SU-DHL-6 (cell line): ENCODE results near the gene DPP8.

Experiments used
- H2AFZ ChIP-seq: fragments of 200-600 bp; sonication (generic); 2 replicates; pipeline ENCODE4 v1.6.1; 2014; ENCODE audit warnings: low read depth, mild to moderate bottlenecking, moderate library complexity, mixed read lengths, antibody characterized with exemption, low read length; ENCODE audit not compliant: severe bottlenecking
- H3F3A ChIP-seq: fragments of 200-600 bp; shearing (Covaris generic); 2 replicates; pipeline ENCODE4 v1.6.0; 2016; ENCODE audit warnings: antibody characterized with exemption, mild to moderate bottlenecking; ENCODE audit not compliant: insufficient read depth
- H3K27ac ChIP-seq: fragments of 200-600 bp; sonication (generic); 2 replicates; pipeline ENCODE4 v1.5.1; 2016; ENCODE audit warnings: low read depth, mild to moderate bottlenecking, low read length, moderate library complexity, mixed read lengths
- H3K27me3 ChIP-seq: fragments of 200-600 bp; sonication (generic), shearing (Covaris generic); 2 replicates; pipeline ENCODE4 v1.6.0; 2014; ENCODE audit warnings: mild to moderate bottlenecking, low read length
- H3K36me3 ChIP-seq: fragments of 200-600 bp; sonication (generic); 2 replicates; pipeline ENCODE4 v1.6.1; 2014; ENCODE audit warnings: mild to moderate bottlenecking, low read length, mixed read lengths
- H3K4me2 ChIP-seq: fragments of 300-600, 200-600 bp; shearing (Covaris generic), sonication (generic); 2 replicates; pipeline ENCODE4 v1.6.0; 2014; ENCODE audit warnings: low read length, low read depth, mild to moderate bottlenecking; ENCODE audit not compliant: poor library complexity, severe bottlenecking
- H3K4me3 ChIP-seq: fragments of 200-600 bp; sonication (generic); 2 replicates; pipeline ENCODE4 v1.5.1; 2014; ENCODE audit warnings: antibody characterized with exemption, low read length, mild to moderate bottlenecking, mixed read lengths; ENCODE audit not compliant: insufficient read depth, poor library complexity, severe bottlenecking
- H3K79me2 ChIP-seq: fragments of 200-600 bp; sonication (generic); 2 replicates; pipeline ENCODE4 v1.6.1; 2014; ENCODE audit warnings: mild to moderate bottlenecking, low read length, moderate library complexity; ENCODE audit not compliant: insufficient read depth
- H3K9ac ChIP-seq: fragments of 200-600 bp; sonication (generic); 2 replicates; pipeline ENCODE4 v1.7.0; 2014; ENCODE audit warnings: mild to moderate bottlenecking, low read length
- H3K9me2 ChIP-seq: fragments of 200-600 bp; sonication (generic); replicated peaks from 2 replicates; pipeline ENCODE4 v1.6.1; 2014; ENCODE audit warnings: low read length; ENCODE audit not compliant: insufficient read depth
- H3K9me3 ChIP-seq: fragments of 200-600 bp; sonication (generic); 2 replicates; pipeline ENCODE4 v1.6.1; 2014; ENCODE audit warnings: low read length, mixed read lengths; ENCODE audit not compliant: insufficient read depth
- H4K20me1 ChIP-seq: fragments of 200-600 bp; sonication (generic); 2 replicates; pipeline ENCODE4 v1.6.1; 2014; ENCODE audit warnings: low read depth, mild to moderate bottlenecking, antibody characterized with exemption, low read length, moderate library complexity, mixed read lengths
- CTCF ChIP-seq: fragments of 200-600 bp; sonication (generic); IDR thresholded peaks from one replicate; pipeline ENCODE4 v1.5.1; 2017; ENCODE audit warnings: antibody characterized with exemption, mild to moderate bottlenecking, low read length, moderate library complexity; ENCODE audit not compliant: insufficient read depth, poor library complexity, severe bottlenecking
- EZH2phosphoT487 ChIP-seq: fragments of 200-600 bp; sonication (generic), shearing (Covaris generic); conservative IDR thresholded peaks from 2 replicates; pipeline ENCODE4 v1.6.1; 2018; ENCODE audit warnings: mild to moderate bottlenecking, antibody characterized with exemption, low read length, moderate library complexity, mixed read lengths

Gene DPP8

GRCh38 chr15:65395567-65396202 lies 121.8 kb downstream of the DPP8 start:
- no peaks in the 10 kb centered on the region for H3K36me3 ChIP-seq
- H3F3A ChIP-seq, result no peaks in the 10 kb centered on the region
- H3K27ac ChIP-seq, result no peak overlapping the region
- H3K4me3 ChIP-seq, result no peak overlapping the region
- no peaks in the 10 kb centered on the region for H3K79me2 ChIP-seq
- TF ChIP-seq CTCF, result no peak
- no peak for TF ChIP-seq EZH2phosphoT487
- no peaks in the 10 kb centered on the region for H4K20me1 ChIP-seq
- H3K27me3 ChIP-seq, result no peaks in the 10 kb centered on the region
- no peak overlapping the region for H3K4me2 ChIP-seq
- H3K9me3 ChIP-seq, result no peaks in the 10 kb centered on the region
- no peak overlapping the region for H2AFZ ChIP-seq
- no peak overlapping the region for H3K9ac ChIP-seq
- no peaks in the 10 kb centered on the region for H3K9me2 ChIP-seq

- no peaks in the 10 kb centered on the region for H3K36me3 ChIP-seq
- no peak overlapping the region for H3K9ac ChIP-seq
- H2AFZ ChIP-seq, result no peak overlapping the region
- H3K9me2 ChIP-seq, result no peaks in the 10 kb centered on the region
- TF ChIP-seq EZH2phosphoT487 (no peak), CTCF (no peak)
- H3K4me2 ChIP-seq, result no peak overlapping the region
- H3K27me3 ChIP-seq, result no peaks in the 10 kb centered on the region
- H3K4me3 ChIP-seq, result no peak overlapping the region
- no peaks in the 10 kb centered on the region for H3K79me2 ChIP-seq
- H3K27ac ChIP-seq, result no peak overlapping the region
- no peaks in the 10 kb centered on the region for H3K9me3 ChIP-seq
- H3F3A ChIP-seq, result no peaks in the 10 kb centered on the region
- H4K20me1 ChIP-seq, result no peaks in the 10 kb centered on the region
These were observed 122.6 kb downstream of the DPP8 start for GRCh38 chr15:65394936-65395335.

- H3K9me2 ChIP-seq, result no peaks in the 10 kb centered on the region
- H3K27me3 ChIP-seq, result no peaks in the 10 kb centered on the region
- no peak overlapping the region for H3K4me2 ChIP-seq
- no peak overlapping the region for H2AFZ ChIP-seq
- TF ChIP-seq EZH2phosphoT487 (no peak), CTCF (no peak)
- H4K20me1 ChIP-seq, result no peaks in the 10 kb centered on the region
- H3F3A ChIP-seq, result no peaks in the 10 kb centered on the region
- H3K9me3 ChIP-seq, result no peaks in the 10 kb centered on the region
- H3K36me3 ChIP-seq, result no peaks in the 10 kb centered on the region
- no peak overlapping the region for H3K9ac ChIP-seq
- H3K79me2 ChIP-seq, result no peaks in the 10 kb centered on the region
- H3K27ac ChIP-seq, result no peak overlapping the region
- no peak overlapping the region for H3K4me3 ChIP-seq
These were observed 123.2 kb downstream of the DPP8 start for GRCh38 chr15:65394280-65394789.
